Ishikawa (cell line): ENCODE measurements around the gene MAP4K5.

Experiments used
- CEBPB ChIP-seq: IDR thresholded peaks from 2 replicates; pipeline ENCODE4 v1.6.1; 2012
- CREB1 ChIP-seq: IDR thresholded peaks from 2 replicates; pipeline ENCODE4 v1.6.1; 2012; ENCODE audit warnings: low read depth
- EGR1 ChIP-seq: IDR thresholded peaks from 2 replicates; pipeline ENCODE4 v1.6.1; 2012
- EP300 ChIP-seq: IDR thresholded peaks from 2 replicates; pipeline ENCODE4 v1.6.1; 2012; ENCODE audit warnings: borderline replicate concordance
- FOXM1 ChIP-seq: IDR thresholded peaks from 2 replicates; pipeline ENCODE4 v1.6.1; 2012; ENCODE audit warnings: low read depth, borderline replicate concordance
- MAX ChIP-seq: IDR thresholded peaks from 2 replicates; pipeline ENCODE4 v1.6.1; 2012
- NFIC ChIP-seq: IDR thresholded peaks from 2 replicates; pipeline ENCODE4 v1.6.1; 2012
- RAD21 ChIP-seq: IDR thresholded peaks from 2 replicates; pipeline ENCODE4 v1.6.1; 2012; ENCODE audit warnings: low read depth
- REST ChIP-seq: IDR thresholded peaks from 2 replicates; pipeline ENCODE4 v1.6.1; 2012; ENCODE audit warnings: low read depth, mild to moderate bottlenecking
- TAF1 ChIP-seq: IDR thresholded peaks from 2 replicates; pipeline ENCODE4 v1.6.1; 2012; ENCODE audit warnings: low read depth, mild to moderate bottlenecking
- TCF12 ChIP-seq: IDR thresholded peaks from 2 replicates; pipeline ENCODE4 v1.6.1; 2012; ENCODE audit warnings: low read depth
- TEAD4 ChIP-seq: IDR thresholded peaks from 2 replicates; pipeline ENCODE4 v1.6.1; 2012
- USF1 ChIP-seq: IDR thresholded peaks from 2 replicates; pipeline ENCODE4 v1.6.1; 2012
- YY1 ChIP-seq: IDR thresholded peaks from 2 replicates; pipeline ENCODE4 v1.6.1; 2012; ENCODE audit warnings: low read depth
- ZBTB7A ChIP-seq: IDR thresholded peaks from 2 replicates; pipeline ENCODE4 v1.6.1; 2012; ENCODE audit warnings: low read depth

MAP4K5 gene

DNA sequence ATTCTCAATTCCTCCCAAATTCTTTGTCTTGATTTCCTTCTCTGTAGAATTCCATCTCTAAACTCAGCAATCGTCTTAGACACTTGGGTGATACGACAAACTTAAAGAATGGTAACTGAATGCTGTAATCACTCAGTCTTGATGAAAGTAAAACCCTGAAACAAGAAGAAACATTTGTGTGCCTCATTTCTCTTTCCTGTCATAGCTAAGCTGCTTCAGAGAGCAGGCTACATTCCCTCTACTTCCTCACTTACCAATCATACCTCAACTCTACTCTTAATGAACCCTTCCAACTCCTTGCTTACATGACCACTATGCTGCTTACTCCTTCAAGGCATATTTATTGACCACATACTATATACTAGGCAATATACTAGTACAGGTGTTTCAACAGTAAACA is 8.3 kb downstream of the MAP4K5 start:
- no peak for TF ChIP-seq TAF1
- TF ChIP-seq CREB1: no peak

- no peak for TF ChIP-seq ZBTB7A
- no peak for TF ChIP-seq YY1
- TF ChIP-seq NFIC: no peak
- TF ChIP-seq TEAD4: no peak
- no peak for TF ChIP-seq USF1
- no peak for TF ChIP-seq REST
- TF ChIP-seq TCF12: no peak
- no peak for TF ChIP-seq CEBPB
- TF ChIP-seq EP300: no peak
- no peak for TF ChIP-seq FOXM1
- no peak for TF ChIP-seq EGR1
- no peak for TF ChIP-seq TAF1
These were observed 8.9 kb downstream of the MAP4K5 start for GRCh38 chr14:50523271-50524041.

- no peak for TF ChIP-seq EP300
- TF ChIP-seq ZBTB7A: no peak
- no peak for TF ChIP-seq CREB1
- TF ChIP-seq CEBPB: no peak
- TF ChIP-seq RAD21: no peak
These were observed 10.4 kb downstream of the MAP4K5 start for GRCh38 chr14:50521912-50522341.

DNA sequence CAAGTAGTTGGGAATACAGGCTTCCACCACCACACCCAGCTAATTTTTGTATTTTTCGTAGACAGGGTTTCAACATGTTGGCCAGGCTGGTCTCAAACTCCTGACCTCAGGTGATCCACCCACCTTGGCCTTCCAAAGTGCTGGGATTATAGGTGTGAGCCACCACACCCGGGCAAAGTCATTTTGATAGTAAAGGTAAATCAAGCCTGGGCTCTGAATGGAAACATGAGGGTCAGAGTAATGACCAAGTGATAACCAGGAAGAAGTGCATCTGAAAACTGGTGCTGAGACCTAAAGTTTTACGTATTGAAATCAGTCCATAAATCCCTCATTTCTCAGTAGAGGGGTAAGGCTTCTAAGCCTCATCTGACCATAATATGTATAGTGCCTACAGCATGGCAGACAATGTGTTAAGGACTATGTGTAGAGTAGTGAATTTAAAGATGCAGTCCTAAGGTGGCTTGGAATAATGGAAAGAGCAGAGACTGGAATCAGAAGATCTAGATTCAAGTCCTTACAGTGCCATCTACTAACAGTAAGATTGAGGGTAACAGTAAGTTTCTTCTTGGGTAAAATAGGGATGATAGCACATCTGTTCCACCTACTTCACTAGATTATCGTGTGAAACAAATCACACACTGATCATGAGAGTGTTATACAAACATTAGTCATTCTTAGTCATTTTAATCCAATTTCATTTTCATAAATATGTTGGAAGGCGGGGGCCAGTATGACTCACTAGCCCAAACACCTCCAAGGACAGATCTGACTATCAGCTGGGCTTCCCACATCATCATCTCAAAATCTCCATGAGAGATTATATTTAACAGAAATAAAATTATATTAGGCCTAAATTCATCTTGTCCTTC is 11.2 kb downstream of the MAP4K5 start:
- TF ChIP-seq NFIC (no peak), TEAD4 (no peak), MAX (no peak), EGR1 (no peak), ZBTB7A (no peak), CEBPB (no peak), RAD21 (no peak), TCF12 (no peak), REST (no peak), EP300 (no peak), USF1 (no peak)

DNA sequence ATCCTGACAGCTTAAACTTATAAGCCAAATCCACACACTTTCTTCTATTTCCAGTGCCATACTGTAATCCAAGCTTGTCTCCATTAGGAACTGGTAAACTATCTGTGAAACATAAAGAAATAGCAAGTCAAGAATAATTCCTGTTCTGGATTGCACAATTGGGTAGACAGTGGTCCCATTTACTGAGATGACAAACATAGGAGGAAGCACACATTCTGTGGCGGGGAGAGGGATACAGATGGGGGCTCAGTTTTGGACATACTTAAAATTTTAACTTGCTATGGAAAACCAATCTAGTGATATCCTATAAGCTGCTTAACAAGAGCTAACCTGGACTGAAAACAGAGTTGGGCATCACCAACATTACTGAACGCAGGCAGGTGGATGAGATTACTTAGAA is 16.3 kb downstream of the MAP4K5 start:
- no peak for TF ChIP-seq USF1
- no peak for TF ChIP-seq ZBTB7A
- no peak for TF ChIP-seq MAX
- TF ChIP-seq RAD21: no peak
- TF ChIP-seq CEBPB: no peak
- TF ChIP-seq TEAD4: no peak
- TF ChIP-seq YY1: no peak
- TF ChIP-seq EGR1: no peak
- TF ChIP-seq NFIC: no peak
- no peak for TF ChIP-seq TCF12
- no peak for TF ChIP-seq TAF1
- no peak for TF ChIP-seq FOXM1
- TF ChIP-seq CREB1: no peak
- TF ChIP-seq REST: no peak
- no peak for TF ChIP-seq EP300
